HCT116 (cell line): ENCODE data around the gene TRRAP. TPM values are rescaled to one million over a fixed set of nuclear protein-coding genes. Genes with fewer than 3 reads are reported as not detected.

Experiments
- ATAC-seq: fragments of 200-7000 bp; cut with Tn5 transposase; 2 replicates; pipeline ENCODE4 v1.9.1; 2020; ENCODE audit warnings: mild to moderate bottlenecking, moderate library complexity
- BruUV-seq: library from RNA; stranded (reverse); fragments of 400-500 nt; replicated peaks from 2 replicates; lab custom pipeline; 2021; lab: Mats Ljungman, UMichigan
- CTCF ChIA-PET: fragments of 300-600 bp; sonication (Branson Sonifier 250); formaldehyde crosslinking; loops from one replicate; lab custom pipeline; 2021; ENCODE audit warnings: antibody characterized with exemption; lab: Charles Lee
- POLR2A ChIA-PET: fragments of 300-600, 350-600 bp; sonication (Branson Sonifier 250); formaldehyde crosslinking; loops from one replicate; lab custom pipeline; 2021; ENCODE audit warnings: antibody characterized with exemption; lab: Charles Lee
- RAD21 ChIA-PET, 2 experiments: fragments of 300-600 bp; sonication (Branson Sonifier 250); formaldehyde crosslinking; loops; one replicate each; lab custom pipeline; 2023; ENCODE audit warnings: low total read pairs in 2 of 2; ENCODE audit not compliant: uncharacterized antibody in 2 of 2, unreplicated experiment in 2 of 2, low non-redundant PET in 1 of 2; lab: Charles Lee
- DNase-seq: peaks from one replicate; pipeline ENCODE4 v3.0.0-alpha.2; 2010; ENCODE audit warnings: low read depth, low spot score
- H2AFZ ChIP-seq: fragments of 200-600 bp; shearing (Covaris generic), sonication (generic); 2 replicates; pipeline ENCODE4 v1.6.1; 2017; ENCODE audit warnings: low read depth, mixed run types, mixed read lengths, antibody characterized with exemption, low read length; ENCODE audit not compliant: poor library complexity, severe bottlenecking
- H3K27ac ChIP-seq: 2 replicates; pipeline ENCODE4 v1.5.1; 2012; ENCODE audit warnings: low read depth, low read length
- H3K27me3 ChIP-seq: fragments of 200-600 bp; sonication (generic); 2 replicates; pipeline ENCODE4 v1.6.1; 2016; ENCODE audit warnings: mixed run types, low read length, mixed read lengths; ENCODE audit not compliant: insufficient read depth
- H3K36me3 ChIP-seq, 2 experiments: fragments of 200-500 bp in 1 of 2; fragments of 200-600 bp in 1 of 2; sonication (Bioruptor generic) in 1 of 2; sonication (generic) in 1 of 2; 2 replicates each; pipeline versions ENCODE4 v1.5.1 to v1.6.1; 2014 to 2016; ENCODE audit warnings: low read length in 2 of 2, inconsistent platforms in 1 of 2, mixed read lengths in 1 of 2, mixed run types in 1 of 2; ENCODE audit not compliant: insufficient read depth in 2 of 2, control insufficient read depth in 1 of 2
- H3K4me1 ChIP-seq, 2 experiments: fragments of 200-600 bp in 1 of 2; sonication (generic) in 1 of 2; 2 replicates each; pipeline versions ENCODE4 v1.5.1 to v1.6.1; 2012 to 2017; ENCODE audit warnings: low read length in 2 of 2, inconsistent platforms in 1 of 2, mild to moderate bottlenecking in 1 of 2, mixed read lengths in 1 of 2, mixed run types in 1 of 2, moderate library complexity in 1 of 2; ENCODE audit not compliant: insufficient read depth in 2 of 2, control insufficient read depth in 1 of 2
- H3K4me2 ChIP-seq: fragments of 200-600 bp; sonication (generic); 2 replicates; pipeline ENCODE4 v1.6.1; 2017; ENCODE audit warnings: mixed run types, low read length, mixed read lengths
- H3K4me3 ChIP-seq, 2 experiments: fragments of 200-600 bp in 1 of 2; sonication (generic) in 1 of 2; replicated peaks in 1 of 2; 2 replicates each; pipeline ENCODE4 v1.5.1; 2011 to 2016; ENCODE audit warnings: low read length in 2 of 2, control low read depth in 1 of 2, low read depth in 1 of 2, mild to moderate bottlenecking in 1 of 2, mixed read lengths in 1 of 2, mixed run types in 1 of 2
- H3K79me2 ChIP-seq: fragments of 200-600 bp; sonication (generic); 2 replicates; pipeline ENCODE4 v1.6.1; 2017; ENCODE audit warnings: mild to moderate bottlenecking, mixed run types, low read length, moderate library complexity, mixed read lengths; ENCODE audit not compliant: insufficient read depth
- H3K9ac ChIP-seq: fragments of 200-600 bp; sonication (generic); 2 replicates; pipeline ENCODE4 v1.6.1; 2016; ENCODE audit warnings: low read length, mixed read lengths
- H3K9me2 ChIP-seq: fragments of 200-600 bp; sonication (generic), shearing (Covaris generic); 2 replicates; pipeline ENCODE4 v1.6.1; 2017; ENCODE audit warnings: mixed run types, mild to moderate bottlenecking, moderate library complexity; ENCODE audit not compliant: insufficient read depth
- H3K9me3 ChIP-seq, 2 experiments: fragments of 200-500 bp in 1 of 2; fragments of 200-600 bp in 1 of 2; sonication (Bioruptor generic) in 1 of 2; sonication (generic) in 1 of 2; 2 replicates each; pipeline ENCODE4 v1.6.1; 2014 to 2017; ENCODE audit warnings: low read length in 2 of 2, mixed read lengths in 2 of 2, inconsistent platforms in 1 of 2, low read depth in 1 of 2, mild to moderate bottlenecking in 1 of 2, mixed run types in 1 of 2, moderate library complexity in 1 of 2; ENCODE audit not compliant: control insufficient read depth in 1 of 2, insufficient read depth in 1 of 2
- H4K20me1 ChIP-seq: fragments of 200-600 bp; sonication (generic), shearing (Covaris generic); 2 replicates; pipeline ENCODE4 v1.6.1; 2017; ENCODE audit warnings: mixed run types, mild to moderate bottlenecking, moderate library complexity; ENCODE audit not compliant: insufficient read depth
- CBX3 ChIP-seq: IDR thresholded peaks from 2 replicates; pipeline ENCODE4 v1.6.1; 2012; ENCODE audit warnings: low read depth
- CEBPB ChIP-seq: IDR thresholded peaks from 2 replicates; pipeline ENCODE4 v1.6.1; 2012; ENCODE audit warnings: low read depth
- EGR1 ChIP-seq: IDR thresholded peaks from 2 replicates; pipeline ENCODE4 v1.6.1; 2012; ENCODE audit warnings: low read depth
- EZH2 ChIP-seq: fragments of 200-600 bp; sonication (generic); IDR thresholded peaks from 2 replicates; pipeline ENCODE4 v1.6.1; 2017; ENCODE audit warnings: antibody characterized with exemption, mixed run types
- JUND ChIP-seq: IDR thresholded peaks from 2 replicates; pipeline ENCODE4 v1.6.1; 2012
- MAX ChIP-seq: IDR thresholded peaks from 2 replicates; pipeline ENCODE4 v1.6.1; 2012
- POLR2A ChIP-seq: IDR thresholded peaks from 2 replicates; pipeline ENCODE4 v1.7.0; 2011; ENCODE audit warnings: borderline replicate concordance; ENCODE audit not compliant: insufficient read depth, insufficient read length; ENCODE audit errors: extremely low read depth
- POLR2AphosphoS5 ChIP-seq: IDR thresholded peaks from 2 replicates; pipeline ENCODE4 v1.6.1; 2011; ENCODE audit warnings: mild to moderate bottlenecking, low read depth, low read length, moderate library complexity
- RAD21 ChIP-seq: IDR thresholded peaks from 2 replicates; pipeline ENCODE4 v1.6.1; 2012; ENCODE audit warnings: low read depth, mild to moderate bottlenecking
- SIN3A ChIP-seq: IDR thresholded peaks from 2 replicates; pipeline ENCODE4 v1.6.1; 2012; ENCODE audit warnings: low read depth
- SP1 ChIP-seq: IDR thresholded peaks from 2 replicates; pipeline ENCODE4 v1.6.1; 2012; ENCODE audit warnings: low read depth
- TCF7L2 ChIP-seq: IDR thresholded peaks from 2 replicates; pipeline ENCODE4 v1.7.0; 2011; ENCODE audit warnings: borderline replicate concordance, inconsistent platforms; ENCODE audit not compliant: insufficient read depth, insufficient read length; ENCODE audit errors: extremely low read depth
- YY1 ChIP-seq: IDR thresholded peaks from 2 replicates; pipeline ENCODE4 v1.6.1; 2011; ENCODE audit warnings: low read length, low read depth, moderate library complexity, mild to moderate bottlenecking; ENCODE audit not compliant: insufficient replicate concordance; ENCODE audit errors: extremely low read depth
- ZFX ChIP-seq: fragments of 450-650 bp; IDR thresholded peaks from 2 replicates; pipeline ENCODE4 v1.6.1; 2017
- ZNF274 ChIP-seq: fragments of 200-500 bp; sonication (Bioruptor generic); IDR thresholded peaks from 2 replicates; pipeline ENCODE4 v1.6.1; 2014; ENCODE audit warnings: mild to moderate bottlenecking, low read depth, low read length, inconsistent platforms
- intact Hi-C: fragments of 100-400 bp; cut with micrococcal nuclease; formaldehyde crosslinking; loops from 2 replicates; pipeline ENCODE4 v1.10.0; 2022
- total RNA-seq: library from RNA; stranded (reverse); gene quantifications from one replicate; pipeline ENCODE4 v1.2.1, GENCODE V29; 2021; ENCODE audit not compliant: unreplicated experiment
- TF ChIP-seq, protein P1 (sequence below), 3 experiments: fragments of 200-600 bp in 1 of 3; sonication (generic) in 1 of 3; IDR thresholded peaks in 2 of 3; conservative IDR thresholded peaks in 1 of 3; 2 replicates each; pipeline ENCODE4 v1.5.1; 2012 to 2017; ENCODE audit warnings: low read depth in 2 of 3, low read length in 2 of 3, antibody characterized with exemption in 1 of 3, borderline replicate concordance in 1 of 3, control low read depth in 1 of 3, mild to moderate bottlenecking in 1 of 3, mixed read lengths in 1 of 3, mixed run types in 1 of 3, moderate library complexity in 1 of 3; ENCODE audit not compliant: insufficient read depth in 1 of 3
- TF ChIP-seq, protein P2 (sequence below): IDR thresholded peaks from 2 replicates; pipeline ENCODE4 v1.6.1; 2012; ENCODE audit warnings: low read depth

TRRAP gene
- total RNA-seq, 1 experiment from 2014 or later, result 44.5 TPM

GRCh38 chr7:98875501-98875900, 2.8 kb upstream of the TRRAP start:
- ChIA-PET CTCF (no interaction called here), RAD21 (no interaction called here), POLR2A (no interaction called here)
- TF ChIP-seq ZNF274 (no peak), POLR2AphosphoS5 (no peak)
- H3K27me3 ChIP-seq, result no peaks in the 10 kb centered on the region
- H3K36me3 ChIP-seq, result no peaks in the 10 kb centered on the region
- H3K79me2 ChIP-seq, result peaks cover 15% of the 10 kb centered on the region
- ATAC-seq (no peak), DNase-seq (no peak)
- no TSS peak for BruUV-seq
- H3K4me1 ChIP-seq, result peaks cover 23 to 51% of the 10 kb centered on the region in 2 experiments
- no peak overlapping the region for H2AFZ ChIP-seq
- no peak overlapping the region for H3K27ac ChIP-seq
- intact Hi-C loops, result no loop called here
- H3K4me2 ChIP-seq, result 0 out of 2 replicates have a peak overlapping the region, but pooled peaks have one; percentile 27
- no peaks in the 10 kb centered on the region for H3K9me3 ChIP-seq
- no peak overlapping the region for H3K9ac ChIP-seq
- H3K4me3 ChIP-seq, result no peak overlapping the region
- no peaks in the 10 kb centered on the region for H3K9me2 ChIP-seq
- no peaks in the 10 kb centered on the region for H4K20me1 ChIP-seq

DNA sequence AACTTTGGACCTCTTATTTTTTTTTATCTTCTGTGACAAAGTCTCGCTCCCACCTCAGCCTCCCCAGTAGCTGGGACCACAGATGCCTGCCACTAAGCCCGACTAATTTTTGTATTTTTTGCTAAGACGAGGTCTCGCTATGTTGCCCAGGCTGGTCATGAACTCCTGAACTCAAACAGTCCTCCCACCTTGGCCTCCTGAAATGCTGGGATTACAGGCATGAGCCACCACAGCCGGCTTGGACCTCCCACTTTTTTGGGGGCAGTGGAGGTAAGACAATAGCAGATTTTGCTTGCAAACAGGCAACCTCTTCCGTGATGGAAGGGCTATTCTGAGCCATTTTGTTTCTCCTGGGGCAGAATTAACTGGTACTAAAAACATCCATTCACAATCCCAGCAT, 1.2 kb upstream of the TRRAP start:
- intact Hi-C loops, result no loop called here
- ChIA-PET RAD21 (no interaction called here), POLR2A (no interaction called here)
- TF ChIP-seq MAX (no peak), RAD21 (no peak), POLR2A (no peak), POLR2AphosphoS5 (no peak), EGR1 (no peak), ZFX (no peak), SIN3A (no peak), TCF7L2 (no peak), CEBPB (no peak), YY1 (no peak), CBX3 (no peak), JUND (no peak), EZH2 (no peak), SP1 (no peak)
- TF ChIP-seq, protein P1, sequence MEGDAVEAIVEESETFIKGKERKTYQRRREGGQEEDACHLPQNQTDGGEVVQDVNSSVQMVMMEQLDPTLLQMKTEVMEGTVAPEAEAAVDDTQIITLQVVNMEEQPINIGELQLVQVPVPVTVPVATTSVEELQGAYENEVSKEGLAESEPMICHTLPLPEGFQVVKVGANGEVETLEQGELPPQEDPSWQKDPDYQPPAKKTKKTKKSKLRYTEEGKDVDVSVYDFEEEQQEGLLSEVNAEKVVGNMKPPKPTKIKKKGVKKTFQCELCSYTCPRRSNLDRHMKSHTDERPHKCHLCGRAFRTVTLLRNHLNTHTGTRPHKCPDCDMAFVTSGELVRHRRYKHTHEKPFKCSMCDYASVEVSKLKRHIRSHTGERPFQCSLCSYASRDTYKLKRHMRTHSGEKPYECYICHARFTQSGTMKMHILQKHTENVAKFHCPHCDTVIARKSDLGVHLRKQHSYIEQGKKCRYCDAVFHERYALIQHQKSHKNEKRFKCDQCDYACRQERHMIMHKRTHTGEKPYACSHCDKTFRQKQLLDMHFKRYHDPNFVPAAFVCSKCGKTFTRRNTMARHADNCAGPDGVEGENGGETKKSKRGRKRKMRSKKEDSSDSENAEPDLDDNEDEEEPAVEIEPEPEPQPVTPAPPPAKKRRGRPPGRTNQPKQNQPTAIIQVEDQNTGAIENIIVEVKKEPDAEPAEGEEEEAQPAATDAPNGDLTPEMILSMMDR (IDR thresholded peaks at IDR 0.05 in 2 of 3, conservative IDR thresholded peaks at IDR 0.05 in 1 of 3; ENCODE audit: borderline replicate concordance in 1 of 3, insufficient read depth in 1 of 3, low read depth in 2 of 3, low read length in 2 of 3), result no peak
- TF ChIP-seq, protein P2, sequence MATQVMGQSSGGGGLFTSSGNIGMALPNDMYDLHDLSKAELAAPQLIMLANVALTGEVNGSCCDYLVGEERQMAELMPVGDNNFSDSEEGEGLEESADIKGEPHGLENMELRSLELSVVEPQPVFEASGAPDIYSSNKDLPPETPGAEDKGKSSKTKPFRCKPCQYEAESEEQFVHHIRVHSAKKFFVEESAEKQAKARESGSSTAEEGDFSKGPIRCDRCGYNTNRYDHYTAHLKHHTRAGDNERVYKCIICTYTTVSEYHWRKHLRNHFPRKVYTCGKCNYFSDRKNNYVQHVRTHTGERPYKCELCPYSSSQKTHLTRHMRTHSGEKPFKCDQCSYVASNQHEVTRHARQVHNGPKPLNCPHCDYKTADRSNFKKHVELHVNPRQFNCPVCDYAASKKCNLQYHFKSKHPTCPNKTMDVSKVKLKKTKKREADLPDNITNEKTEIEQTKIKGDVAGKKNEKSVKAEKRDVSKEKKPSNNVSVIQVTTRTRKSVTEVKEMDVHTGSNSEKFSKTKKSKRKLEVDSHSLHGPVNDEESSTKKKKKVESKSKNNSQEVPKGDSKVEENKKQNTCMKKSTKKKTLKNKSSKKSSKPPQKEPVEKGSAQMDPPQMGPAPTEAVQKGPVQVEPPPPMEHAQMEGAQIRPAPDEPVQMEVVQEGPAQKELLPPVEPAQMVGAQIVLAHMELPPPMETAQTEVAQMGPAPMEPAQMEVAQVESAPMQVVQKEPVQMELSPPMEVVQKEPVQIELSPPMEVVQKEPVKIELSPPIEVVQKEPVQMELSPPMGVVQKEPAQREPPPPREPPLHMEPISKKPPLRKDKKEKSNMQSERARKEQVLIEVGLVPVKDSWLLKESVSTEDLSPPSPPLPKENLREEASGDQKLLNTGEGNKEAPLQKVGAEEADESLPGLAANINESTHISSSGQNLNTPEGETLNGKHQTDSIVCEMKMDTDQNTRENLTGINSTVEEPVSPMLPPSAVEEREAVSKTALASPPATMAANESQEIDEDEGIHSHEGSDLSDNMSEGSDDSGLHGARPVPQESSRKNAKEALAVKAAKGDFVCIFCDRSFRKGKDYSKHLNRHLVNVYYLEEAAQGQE, result no peak

More for the DNA sequence above, 1.2 kb upstream of the TRRAP start:
- CTCF ChIA-PET, result no interaction called here
- Histone ChIP-seq H4K20me1 (no peaks in the 10 kb centered on the region), H3K36me3 (peaks cover 8 to 14% of the 10 kb centered on the region in 2 experiments; a peak in 3 of 4 replicates), H3K27me3 (no peaks in the 10 kb centered on the region), H3K79me2 (peaks cover 31% of the 10 kb centered on the region), H3K9me2 (no peaks in the 10 kb centered on the region), H2AFZ (no peak overlapping the region), H3K4me2 (peak overlapping the region; percentile 78; the same call in 1 of the 2 replicates), H3K4me1 (peaks cover 10 to 38% of the 10 kb centered on the region in 2 experiments), H3K9ac (no peak overlapping the region), H3K4me3 (no peak overlapping the region), H3K27ac (no peak overlapping the region), H3K9me3 (no peaks in the 10 kb centered on the region)
- no peak for ATAC-seq
- BruUV-seq, result no TSS peak
- DNase-seq, result no peak
